GM18498 (cell line): ENCODE data around the gene ZNF609.
A peak's percentile ranks its signal among the peaks of the same experiment; 100 is the strongest.

Experiments used
- ATAC-seq: cut with Tn5 transposase; IDR thresholded peaks from one replicate; pipeline ENCODE4 v1.9.1; 2021; ENCODE audit warnings: mild to moderate bottlenecking, moderate library complexity; ENCODE audit not compliant: unreplicated experiment

Gene ZNF609

DNA sequence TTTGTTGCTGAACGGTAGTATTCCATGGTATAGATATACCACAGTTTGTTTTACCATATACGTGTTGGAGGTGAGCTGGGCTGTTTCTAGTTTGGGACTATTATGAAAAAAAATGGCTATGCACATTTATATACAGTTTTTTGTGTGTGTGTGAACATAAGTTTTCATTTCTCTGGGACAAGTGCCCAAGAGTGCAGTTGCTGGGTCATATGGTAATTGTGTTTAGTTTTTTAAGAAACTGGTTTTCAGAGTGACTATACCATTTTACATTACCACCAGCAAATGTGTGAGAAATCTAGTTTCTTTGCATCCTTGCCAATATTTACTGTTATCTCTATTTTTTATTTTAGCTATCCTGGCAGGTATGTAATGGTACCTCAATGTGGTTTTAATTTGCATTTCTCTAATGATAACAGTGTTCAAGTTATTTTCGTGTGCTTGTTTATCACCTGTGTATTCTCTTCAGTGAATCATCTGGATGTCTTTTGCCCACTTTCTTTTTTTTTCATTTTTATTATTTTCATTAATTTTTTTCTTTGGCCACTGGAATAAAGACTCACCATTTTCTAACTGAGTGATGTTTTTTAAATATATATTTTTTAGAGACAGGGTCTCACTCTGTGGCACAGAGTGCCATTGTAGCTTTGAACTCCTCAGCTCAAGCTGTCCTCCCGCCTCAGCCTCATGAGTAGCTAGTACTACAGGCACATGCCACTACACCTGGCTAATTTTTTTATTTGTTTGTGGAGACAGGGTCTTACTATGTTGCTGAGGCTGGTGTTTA lies 75.3 kb downstream of the ZNF609 start:
- ATAC-seq, result no peak

DNA sequence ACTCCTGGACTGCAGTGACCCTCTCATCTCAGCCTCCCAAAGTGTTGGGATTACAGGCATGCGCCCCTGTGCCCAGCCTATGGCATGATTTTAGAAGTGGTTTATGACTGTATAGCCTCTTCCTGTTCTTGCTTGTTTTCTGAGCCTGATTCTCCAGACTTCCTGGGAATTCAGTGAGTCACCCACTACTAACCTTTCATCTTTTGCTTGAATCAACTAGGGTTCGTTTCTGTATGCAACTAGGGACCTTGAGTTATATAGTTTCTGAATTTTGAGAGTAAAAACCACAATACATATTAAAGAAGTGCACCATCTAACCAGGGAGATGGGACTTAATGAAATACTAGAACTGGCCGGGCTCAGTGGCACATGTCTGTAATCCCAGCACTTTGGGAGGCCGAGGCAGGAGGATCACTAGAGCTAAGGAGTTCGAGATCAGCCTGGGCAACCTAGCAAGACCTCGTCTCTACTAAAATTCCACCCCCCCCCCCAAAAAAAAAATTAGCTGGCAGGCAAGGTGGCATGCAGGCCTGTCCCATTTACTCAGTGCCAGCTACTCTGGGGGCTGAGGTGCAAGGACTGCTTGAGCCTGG lies 76.0 kb downstream of the ZNF609 start:
- no peak for ATAC-seq

DNA sequence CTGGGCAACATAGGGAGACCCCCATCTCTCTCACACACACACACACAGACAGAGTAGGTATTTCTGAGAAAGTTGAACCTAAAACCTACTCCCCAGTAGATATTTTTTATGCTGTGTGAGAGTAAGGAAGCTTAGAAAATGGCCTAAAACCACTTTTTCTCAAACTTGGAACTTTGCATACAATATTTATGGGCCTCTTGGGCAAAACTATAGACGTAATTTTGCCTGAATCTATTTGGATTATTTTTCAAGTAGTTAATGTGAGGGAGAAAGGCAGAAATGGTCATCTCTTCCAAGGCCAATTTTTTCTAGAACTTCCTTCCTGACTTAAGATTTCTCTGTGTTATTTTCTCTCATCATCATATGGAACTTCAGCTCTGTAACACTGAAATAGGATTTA lies 81.7 kb downstream of the ZNF609 start:
- ATAC-seq, result no peak

DNA sequence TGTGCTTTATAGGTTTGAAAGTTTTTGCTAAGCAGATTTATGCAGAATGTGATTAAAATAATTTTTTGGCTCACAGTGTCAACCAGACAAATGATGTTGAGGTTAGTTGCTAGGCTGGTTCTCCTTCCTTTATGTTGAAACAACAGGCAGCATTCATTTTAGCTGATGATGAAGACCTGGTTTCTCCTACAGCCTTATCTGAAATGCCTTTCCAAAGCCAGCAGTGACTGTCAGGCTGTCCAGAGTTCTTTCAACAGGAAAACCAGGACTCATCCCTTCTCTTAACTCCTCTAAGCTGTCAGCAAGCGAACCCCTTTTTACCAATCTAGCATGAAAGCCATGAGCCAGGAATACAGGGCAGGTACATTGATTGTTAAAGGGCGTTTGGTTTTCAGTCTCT lies 84.1 kb downstream of the ZNF609 start:
- ATAC-seq, result no peak

DNA sequence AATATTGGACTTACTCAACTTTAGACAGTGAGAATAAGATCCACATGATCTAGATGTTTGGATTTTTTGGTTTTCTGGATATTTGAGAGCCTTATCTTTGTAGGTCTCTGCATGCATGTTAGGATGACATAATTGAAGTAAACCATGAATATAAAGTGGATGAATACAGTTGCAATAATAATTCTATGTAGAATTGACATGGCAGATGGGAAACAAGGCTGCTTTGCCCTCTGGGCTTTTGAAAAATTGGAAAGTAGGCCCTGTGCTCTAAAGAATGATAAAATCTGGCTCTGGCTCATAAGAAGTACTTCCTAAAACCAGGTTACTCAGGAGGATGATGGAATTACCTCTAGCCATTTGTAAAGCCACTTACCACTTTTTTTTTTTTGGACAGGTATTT lies 86.9 kb downstream of the ZNF609 start:
- no peak for ATAC-seq

DNA sequence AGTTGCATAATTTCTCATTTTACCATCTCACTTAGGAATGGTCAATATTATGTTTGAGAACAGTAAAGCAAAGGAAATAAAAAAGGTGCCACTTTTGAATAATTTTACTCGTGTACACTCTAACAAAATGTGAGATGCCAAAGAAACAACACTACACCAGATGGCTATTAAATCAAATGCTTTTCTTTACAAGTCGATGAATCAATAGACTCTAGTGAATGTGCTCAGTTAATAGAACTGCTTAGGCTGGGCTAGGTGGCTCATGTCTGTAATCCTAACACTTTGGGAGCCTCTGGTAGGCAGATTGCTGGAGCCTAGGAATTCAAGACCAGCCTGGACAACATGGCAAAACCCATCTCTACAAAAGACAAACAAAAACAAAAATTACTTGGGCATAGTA lies 87.9 kb downstream of the ZNF609 start:
- ATAC-seq, result no peak

DNA sequence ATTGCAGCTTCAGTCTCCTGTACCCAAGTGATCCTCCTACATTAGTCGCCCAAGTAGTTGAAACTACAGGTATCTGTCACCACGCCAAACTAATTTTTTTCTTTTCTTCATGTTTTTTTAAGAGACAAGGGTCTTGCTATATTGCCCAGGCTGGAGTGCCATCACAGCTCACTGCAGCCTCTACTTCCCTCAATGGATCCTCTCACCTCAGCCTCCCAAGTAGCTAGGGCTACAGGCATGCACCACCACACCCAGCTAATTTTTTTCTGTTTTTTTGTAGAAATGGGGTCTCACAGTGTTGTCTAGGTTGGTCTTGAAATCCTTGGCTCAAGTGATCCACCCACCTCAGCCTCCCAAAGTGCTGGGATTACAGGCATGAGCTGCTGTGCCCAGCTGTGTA lies 89.5 kb downstream of the ZNF609 start:
- ATAC-seq, result no peak

DNA sequence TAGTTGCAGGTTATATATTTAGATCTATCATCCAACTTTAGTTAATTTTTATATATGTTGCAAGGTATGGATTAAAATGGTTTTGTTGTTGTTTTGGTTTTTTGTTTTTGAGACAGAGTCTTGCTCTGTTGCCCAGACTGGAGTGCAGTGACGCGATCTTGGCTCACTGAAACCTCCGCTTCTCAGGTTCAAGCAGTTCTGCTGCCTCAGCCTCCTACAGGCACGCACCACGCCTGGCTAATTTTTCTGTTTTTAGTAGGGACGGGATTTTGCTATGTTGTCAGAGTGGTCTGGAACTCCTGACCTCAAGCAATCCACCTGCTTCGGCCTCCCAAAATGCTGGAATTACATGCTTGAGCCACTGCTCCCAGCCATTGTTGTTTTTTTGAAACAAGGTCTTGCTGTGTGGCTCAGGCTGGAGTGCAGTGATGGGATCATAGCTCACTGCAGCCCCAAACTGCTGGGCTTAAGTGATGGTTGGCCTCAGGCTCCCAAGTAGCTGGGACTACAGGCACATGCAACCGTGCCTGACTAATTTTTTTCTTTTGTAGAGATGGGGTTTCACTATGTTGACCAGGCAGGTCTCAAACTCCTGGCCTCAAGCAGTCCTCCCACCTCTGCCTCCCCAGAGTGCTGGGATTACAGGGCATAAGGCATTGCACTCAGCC lies 92.0 kb downstream of the ZNF609 start:
- no peak for ATAC-seq

DNA sequence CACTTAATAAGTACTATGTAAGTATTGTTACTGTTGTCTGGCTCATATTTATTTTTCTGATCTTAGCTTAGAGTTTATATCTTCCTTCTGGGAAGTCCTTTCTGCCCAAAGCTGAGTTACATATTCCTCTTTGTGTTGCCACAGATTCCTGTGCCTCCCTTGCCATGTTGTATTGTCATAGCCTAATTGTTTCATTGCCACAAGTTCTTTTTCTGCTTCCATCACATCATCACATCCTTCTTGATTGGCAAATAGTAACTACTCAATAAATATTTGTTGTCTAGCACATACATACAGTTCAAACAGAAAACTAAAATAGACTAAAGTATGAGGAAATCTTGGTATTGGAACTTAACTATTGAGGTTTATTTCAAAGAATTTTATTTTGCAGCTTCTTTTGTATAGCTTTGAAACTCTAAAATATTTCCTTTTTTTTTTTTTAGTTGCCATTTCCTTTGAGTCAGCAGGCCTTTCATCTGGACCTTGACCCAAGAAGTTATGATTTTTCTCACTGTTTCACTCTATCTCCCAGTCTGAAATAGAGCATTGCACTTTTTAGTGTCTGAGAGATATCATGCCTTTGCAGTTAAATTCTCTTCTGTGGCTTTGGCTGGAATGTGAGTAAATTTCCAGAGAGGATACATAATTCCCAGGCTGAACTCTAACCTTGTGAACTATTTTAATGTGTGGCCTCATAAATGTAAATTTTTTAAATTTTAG lies 98.2 kb downstream of the ZNF609 start:
- no peak for ATAC-seq

DNA sequence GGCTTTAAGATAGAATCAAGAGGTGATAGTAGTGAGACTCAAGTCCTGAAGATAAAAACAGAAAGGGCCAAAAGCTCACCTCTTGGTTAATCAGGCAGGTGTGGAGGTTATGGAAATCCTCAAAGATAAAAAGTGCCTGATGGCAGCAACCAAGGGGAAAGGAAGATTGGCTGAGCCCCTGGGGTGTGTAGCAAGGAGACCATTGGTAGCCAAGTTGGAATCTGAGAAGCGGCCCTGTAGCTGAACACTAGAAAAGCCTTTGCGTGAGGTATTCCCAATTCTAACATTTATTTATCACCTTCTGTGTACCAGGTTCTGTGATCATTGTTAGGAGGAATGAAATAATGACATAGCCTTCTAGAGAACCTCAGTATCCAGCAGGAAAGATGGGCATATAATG lies 98.9 kb downstream of the ZNF609 start:
- ATAC-seq, result no peak

DNA sequence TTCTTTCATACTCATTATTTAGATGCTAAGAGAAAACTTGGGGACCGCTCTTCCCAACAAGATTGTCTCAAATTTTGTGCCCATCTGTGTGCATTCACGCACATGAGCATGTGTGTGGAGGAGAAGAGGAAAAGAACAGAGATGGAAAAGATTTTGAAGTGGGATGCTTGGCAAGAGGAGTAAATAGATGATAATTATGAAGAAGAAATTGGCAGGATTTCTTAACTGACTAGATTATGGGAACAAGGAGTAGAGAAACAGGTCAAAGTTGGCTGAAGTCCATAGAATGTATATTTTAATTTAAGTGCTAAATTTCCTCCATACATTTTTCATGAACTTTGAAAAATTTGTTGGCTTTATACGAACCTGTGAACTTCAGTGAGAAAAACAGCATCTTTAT lies 100.1 kb downstream of the ZNF609 start:
- ATAC-seq, result no peak

DNA sequence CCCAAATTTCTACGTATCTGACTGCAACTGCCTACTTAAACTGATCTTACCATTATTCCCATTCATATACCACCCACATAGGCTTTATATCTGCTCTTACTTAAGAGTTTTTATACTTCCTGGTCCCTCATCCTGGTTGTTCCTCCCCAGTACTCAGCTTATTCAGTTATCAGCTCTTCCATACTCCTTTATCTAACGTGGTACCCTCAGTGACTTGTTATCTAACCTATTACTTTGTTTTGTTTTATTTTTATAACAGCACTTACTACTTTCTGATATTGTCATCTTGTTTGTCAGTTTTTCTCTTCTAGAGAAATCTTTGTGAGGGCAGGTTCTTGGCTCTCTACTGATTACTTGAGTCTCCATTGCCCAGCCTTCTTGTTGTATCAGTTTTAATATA lies 100.6 kb downstream of the ZNF609 start:
- no peak for ATAC-seq

DNA sequence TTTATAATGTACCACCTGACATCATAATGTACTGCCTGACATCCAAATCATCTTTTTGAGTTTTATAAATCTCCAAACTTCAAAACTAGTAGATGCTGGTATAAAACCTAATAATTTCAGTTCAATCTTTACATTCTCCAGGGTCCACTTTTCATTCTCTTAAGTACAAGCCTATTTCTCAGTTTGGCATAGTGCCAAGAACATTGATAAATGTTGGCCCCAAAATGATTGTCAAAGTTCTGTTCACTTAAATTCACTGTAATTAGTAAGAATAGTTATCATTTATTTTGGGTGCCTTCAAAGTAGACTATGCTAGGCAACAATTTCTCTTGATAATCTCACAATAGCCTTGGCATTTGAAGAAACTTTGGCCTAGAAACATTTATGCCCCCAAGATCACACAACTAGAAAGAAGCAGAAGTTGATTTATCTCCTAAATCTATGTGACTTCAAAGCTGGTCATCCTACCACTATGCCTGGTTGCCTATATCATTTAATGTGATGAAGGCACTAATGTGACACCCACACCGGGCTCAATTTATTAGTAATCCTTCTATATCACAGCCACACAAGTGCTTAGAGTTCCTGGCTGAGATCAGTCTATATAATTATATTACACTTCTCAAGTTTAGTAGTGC lies 101.7 kb downstream of the ZNF609 start:
- ATAC-seq, result no peak

DNA sequence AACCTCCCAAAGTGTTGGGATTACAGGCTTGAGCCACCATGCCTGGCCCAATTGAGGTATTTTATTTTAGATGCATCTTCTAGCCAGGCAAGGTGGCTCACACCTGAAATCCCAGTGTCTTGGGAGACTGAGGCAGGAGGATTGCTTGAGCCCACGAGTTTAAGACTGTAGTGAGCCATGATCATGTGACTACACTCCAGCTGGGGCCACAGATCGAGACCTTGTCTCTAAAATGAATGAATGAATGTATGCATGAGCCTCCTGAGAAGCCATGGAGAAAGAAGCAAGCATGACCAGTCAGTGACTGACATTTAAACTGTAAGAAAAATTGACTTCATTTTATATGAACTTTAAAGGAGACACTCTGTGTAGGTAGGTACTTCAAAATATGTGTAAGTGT lies 105.7 kb downstream of the ZNF609 start:
- ATAC-seq, result no peak

DNA sequence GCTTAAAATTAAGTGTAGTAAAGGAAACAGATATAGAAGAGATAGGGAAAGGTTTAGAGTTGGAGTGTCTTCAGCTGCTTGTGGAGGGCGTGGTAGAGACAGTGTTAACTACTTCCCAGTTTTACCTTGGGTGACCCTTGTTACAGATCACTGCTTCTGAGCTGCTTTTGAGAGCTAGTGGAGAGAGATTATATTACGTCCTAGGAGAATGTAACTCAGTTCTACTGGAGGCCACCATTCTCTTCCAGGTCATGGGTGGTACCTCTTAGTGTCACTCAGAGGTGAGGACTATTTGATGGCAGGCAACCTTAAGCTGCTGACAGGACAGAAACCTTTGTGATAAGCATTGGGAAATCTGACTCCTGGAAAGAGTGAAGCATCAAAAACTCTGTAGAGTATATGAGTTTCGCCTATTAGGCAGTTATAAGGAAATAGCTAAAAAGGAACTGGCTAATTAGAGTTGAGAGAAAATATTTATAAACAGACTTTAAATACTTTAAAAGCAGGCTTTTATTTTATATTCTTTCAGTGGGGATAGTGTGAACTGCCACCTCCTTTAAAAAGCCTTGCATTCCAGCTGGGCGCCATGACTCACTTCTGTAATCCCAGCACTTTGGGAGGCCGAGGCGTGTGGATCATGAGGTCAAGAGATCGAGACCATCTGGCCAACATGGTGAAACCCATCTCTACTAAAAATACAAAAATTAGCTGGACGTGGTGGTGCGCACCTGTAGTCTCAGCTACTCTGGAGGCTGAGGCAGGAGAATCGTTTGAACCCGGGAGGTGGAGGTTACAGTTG lies 106.5 kb downstream of the ZNF609 start:
- ATAC-seq, result no peak

DNA sequence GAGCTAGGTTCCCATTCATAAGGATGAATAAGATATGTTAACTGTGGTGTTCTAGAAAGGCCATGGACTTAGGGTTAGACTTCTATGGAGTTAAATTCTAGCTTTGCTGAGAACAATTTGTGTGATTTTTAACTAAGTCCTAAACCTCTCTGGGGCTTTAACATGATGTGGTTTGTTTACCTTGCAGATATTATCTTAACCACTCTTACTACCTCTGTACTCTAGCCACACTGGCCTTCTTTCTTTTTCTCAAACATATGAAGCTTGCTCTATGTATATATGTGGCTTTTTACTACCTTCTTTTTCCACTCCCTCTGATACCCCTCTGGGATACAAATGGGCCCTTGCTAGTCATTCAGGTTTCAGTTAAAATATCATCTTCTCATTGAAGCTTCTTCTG lies 108.4 kb downstream of the ZNF609 start:
- no peak for ATAC-seq

DNA sequence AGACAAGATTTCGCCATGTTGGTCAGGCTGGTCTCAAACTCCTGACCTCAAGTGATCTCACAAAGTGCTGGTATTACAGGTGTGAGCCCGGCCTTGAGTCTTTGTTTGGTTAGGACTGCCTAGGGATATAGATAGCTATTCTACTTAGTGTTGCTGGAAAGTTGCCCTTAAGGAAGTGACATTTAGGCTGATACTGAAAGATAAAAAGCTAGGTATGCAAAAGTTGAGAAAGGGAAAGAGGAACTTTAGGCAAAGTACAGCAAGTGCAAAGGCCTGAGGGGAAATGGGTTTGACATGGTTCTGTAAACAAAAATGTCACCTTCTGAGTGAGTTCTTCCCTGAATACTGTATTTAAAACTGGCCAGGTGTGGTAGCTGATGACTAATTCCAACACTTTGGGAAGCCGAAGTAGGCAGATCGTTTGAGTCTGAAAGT lies 111.5 kb downstream of the ZNF609 start:
- ATAC-seq, result peak; percentile 75

DNA sequence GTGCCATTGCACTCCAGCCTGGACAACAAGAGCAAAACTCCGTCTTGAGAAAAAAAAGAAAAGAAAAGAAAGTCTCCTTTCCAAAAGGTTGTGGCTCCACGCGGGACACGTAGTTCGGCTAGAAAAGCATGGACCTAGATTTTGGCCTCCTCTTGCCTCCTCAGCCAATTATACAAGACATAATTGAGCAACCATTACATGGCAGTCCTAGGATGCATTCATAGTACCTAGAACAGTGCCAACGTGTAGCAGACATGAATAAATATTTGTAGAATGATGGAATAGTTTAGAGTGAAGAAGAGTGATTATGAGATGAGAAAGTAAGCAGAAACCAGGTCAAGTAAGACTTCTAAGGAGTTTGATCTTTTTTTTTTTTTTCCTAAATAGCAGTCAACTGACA lies 112.5 kb downstream of the ZNF609 start:
- no peak for ATAC-seq

DNA sequence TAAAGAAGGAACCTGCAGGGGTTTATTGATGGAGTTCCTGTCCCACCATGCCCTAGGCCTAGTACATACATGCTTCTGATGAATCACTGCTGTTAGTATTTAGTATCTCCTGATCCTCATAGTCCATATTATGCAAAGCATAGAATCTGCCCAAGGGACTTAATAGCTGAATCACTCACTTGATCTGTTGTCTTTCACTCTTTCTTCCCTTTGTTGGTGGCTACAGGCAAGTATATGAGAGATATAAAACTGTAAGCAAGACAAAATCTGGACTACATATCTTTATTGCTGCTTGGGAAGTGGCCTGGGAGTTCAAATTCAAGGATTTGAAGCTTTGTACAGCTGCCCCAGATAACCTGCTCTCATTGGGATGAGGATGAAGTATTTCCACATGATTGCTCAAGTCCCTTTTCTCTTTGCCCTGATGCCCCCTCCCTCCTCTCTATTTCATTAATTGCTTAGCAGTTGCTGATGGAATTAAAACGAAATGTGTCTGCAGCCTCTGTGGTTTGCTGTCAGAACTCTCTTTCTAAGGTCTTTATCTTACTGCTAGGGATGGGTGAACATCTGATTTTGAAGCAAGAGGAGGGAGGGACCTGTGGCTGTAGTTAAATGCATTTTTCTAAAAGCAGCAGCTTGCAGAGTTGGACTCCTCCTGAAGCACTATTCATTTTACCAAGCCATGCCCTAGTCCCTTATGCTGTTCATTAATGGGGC lies 114.1 kb downstream of the ZNF609 start:
- no peak for ATAC-seq
